Measurements from ENCODE around the gene ANKRD29. TPM values are rescaled to one million over a fixed set of nuclear protein-coding genes. Genes with fewer than 3 reads are reported as not detected.

The ANKRD29 gene
- total RNA-seq, 6 experiments from 2014 or later: 0.13 to 0.50 (median 0.22) TPM

GRCh38 chr18:23584019-23584983 lies 78.4 kb downstream of the ANKRD29 start:
- no peak for DNase-seq
- H3K27me3 Mint-ChIP-seq (ENCODE audit: insufficient read depth): no peaks in the 10 kb centered on the region
- peak overlapping the region; percentile 91 for H3K4me3 Mint-ChIP-seq
- H3K27ac Mint-ChIP-seq: no peak overlapping the region
- TF ChIP-seq, protein P1, sequence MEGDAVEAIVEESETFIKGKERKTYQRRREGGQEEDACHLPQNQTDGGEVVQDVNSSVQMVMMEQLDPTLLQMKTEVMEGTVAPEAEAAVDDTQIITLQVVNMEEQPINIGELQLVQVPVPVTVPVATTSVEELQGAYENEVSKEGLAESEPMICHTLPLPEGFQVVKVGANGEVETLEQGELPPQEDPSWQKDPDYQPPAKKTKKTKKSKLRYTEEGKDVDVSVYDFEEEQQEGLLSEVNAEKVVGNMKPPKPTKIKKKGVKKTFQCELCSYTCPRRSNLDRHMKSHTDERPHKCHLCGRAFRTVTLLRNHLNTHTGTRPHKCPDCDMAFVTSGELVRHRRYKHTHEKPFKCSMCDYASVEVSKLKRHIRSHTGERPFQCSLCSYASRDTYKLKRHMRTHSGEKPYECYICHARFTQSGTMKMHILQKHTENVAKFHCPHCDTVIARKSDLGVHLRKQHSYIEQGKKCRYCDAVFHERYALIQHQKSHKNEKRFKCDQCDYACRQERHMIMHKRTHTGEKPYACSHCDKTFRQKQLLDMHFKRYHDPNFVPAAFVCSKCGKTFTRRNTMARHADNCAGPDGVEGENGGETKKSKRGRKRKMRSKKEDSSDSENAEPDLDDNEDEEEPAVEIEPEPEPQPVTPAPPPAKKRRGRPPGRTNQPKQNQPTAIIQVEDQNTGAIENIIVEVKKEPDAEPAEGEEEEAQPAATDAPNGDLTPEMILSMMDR (IDR thresholded peaks at IDR 0.05): no peak
- peaks cover 16% of the 10 kb centered on the region for H3K36me3 Mint-ChIP-seq (ENCODE audit: low read depth)
- peaks cover 71% of the 10 kb centered on the region for H3K4me1 Mint-ChIP-seq (ENCODE audit: low read depth)
- H3K9me3 Mint-ChIP-seq: no peaks in the 10 kb centered on the region

DNA sequence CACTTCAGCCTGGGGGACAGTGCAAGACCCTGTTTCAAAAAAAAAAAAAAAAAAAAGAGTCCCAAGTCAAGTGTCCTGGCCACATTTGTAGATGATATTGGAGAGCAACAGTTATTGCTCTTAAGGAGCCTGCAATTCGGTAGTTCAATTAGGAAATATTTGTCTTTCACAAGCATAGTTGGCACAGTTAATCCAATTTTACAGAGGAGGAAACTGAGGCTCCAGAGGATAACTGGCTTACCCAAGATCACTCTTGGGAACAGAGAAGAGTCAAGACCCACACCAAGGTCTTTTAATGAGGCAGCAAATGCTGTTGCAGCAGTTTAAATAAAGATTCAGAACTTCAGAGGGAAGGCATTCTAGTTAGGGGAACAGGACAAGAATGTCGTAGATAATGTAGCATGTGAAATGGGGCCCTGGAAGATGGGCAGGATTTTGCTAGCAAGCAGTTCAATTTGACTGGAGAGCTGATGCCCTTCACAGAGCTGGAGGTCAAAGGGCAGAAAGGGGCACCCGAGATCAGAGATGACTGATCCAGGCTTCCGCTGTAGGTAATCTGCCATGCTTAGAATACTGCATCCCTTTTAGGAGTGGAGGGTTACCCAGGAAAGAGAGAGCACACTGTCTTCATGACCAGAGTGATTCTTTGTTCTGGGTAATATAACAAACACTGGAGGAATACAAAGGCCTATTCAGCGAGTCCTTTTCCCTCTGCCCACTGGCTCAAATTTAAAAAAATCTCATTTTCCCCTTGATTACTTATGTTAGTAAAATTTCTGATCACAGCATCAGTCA lies 79.4 kb downstream of the ANKRD29 start:
- H3K36me3 Mint-ChIP-seq (ENCODE audit: low read depth): peaks cover 26% of the 10 kb centered on the region
- no peaks in the 10 kb centered on the region for H3K27me3 Mint-ChIP-seq (ENCODE audit: insufficient read depth)
- no peaks in the 10 kb centered on the region; the same call in 1 of the 2 replicates for H3K9me3 Mint-ChIP-seq
- TF ChIP-seq, protein P1 (IDR thresholded peaks at IDR 0.05): no peak
- DNase-seq: no peak
- H3K4me1 Mint-ChIP-seq (ENCODE audit: low read depth): peaks cover 75% of the 10 kb centered on the region
- H3K27ac Mint-ChIP-seq: no peak overlapping the region
- peak overlapping the region; percentile 91; the same call in 1 of the 2 replicates for H3K4me3 Mint-ChIP-seq

GRCh38 chr18:23580677-23581367 lies 81.9 kb downstream of the ANKRD29 start:
- DNase-seq: peak; percentile 91
- Mint-ChIP-seq H3K9me3 (no peaks in the 10 kb centered on the region; the same call in 1 of the 2 replicates), H3K36me3 (ENCODE audit: low read depth) (peaks cover 34% of the 10 kb centered on the region), H3K27ac (peak overlapping the region; percentile 81), H3K4me3 (peak overlapping the region; percentile 76), H3K4me1 (ENCODE audit: low read depth) (peaks cover 67% of the 10 kb centered on the region), H3K27me3 (ENCODE audit: insufficient read depth) (no peaks in the 10 kb centered on the region)
- TF ChIP-seq, protein P1 (IDR thresholded peaks at IDR 0.05): no peak

GRCh38 chr18:23578891-23579653 lies 83.6 kb downstream of the ANKRD29 start:
- peak overlapping the region; percentile 4; the same call in 1 of the 2 replicates for H3K4me3 Mint-ChIP-seq
- H3K27me3 Mint-ChIP-seq (ENCODE audit: insufficient read depth): no peaks in the 10 kb centered on the region
- H3K4me1 Mint-ChIP-seq (ENCODE audit: low read depth): peaks cover 66% of the 10 kb centered on the region
- no peak for DNase-seq
- TF ChIP-seq, protein P1 (IDR thresholded peaks at IDR 0.05): no peak
- peaks cover 38% of the 10 kb centered on the region for H3K36me3 Mint-ChIP-seq (ENCODE audit: low read depth)
- peak overlapping the region; percentile 30 for H3K27ac Mint-ChIP-seq
- H3K9me3 Mint-ChIP-seq: no peaks in the 10 kb centered on the region; the same call in 1 of the 2 replicates

Data from HFFc6 (cell line).